ENCODE data around the gene HOXC10.

DNA sequence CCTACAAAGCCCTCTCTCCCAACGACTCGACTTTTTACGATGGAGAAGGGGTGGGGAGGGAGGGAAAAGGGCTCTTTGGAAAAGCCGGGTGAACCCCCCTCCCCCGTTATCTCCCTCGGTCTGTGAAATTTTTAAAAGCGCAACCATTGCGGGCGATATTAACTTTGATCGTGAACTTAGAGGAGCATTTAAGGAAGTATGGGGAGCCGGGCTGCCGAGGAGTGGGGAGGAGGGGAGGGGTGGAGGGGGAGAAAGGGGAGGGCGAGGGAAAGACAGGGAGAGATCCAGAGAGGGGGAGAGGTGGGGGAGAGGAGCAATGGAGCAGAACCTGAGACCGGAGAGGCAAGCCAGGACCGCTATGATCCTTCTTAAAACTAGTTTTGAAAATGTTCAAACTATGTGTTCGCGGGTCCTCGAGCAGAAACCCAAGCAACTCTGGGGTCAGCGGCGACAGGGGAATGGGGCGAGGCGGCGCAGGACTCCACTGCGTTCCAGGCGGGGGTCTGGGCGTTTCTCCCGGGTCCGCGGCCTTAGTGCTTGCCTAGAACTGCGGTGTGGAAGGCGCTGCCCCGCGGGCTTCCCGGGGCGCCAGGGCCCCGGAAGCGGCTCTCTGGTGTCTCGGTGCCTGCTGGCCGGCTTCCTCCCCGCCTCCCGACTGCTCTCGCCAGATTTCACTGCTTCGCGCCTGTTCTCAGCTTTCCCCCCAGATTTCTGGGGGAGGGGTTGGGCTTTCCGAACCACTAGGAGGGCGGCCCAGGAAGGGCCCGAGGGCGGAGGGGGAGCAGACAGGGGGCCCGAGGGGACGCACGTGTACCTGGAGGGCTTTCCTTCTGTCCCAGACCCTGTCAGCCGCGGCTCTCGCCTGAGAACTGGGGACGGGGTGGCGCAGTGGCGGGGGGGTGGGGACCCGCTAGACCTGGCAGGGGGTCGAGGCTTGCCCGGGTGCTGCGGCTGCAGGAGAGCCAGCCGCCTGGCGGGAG is 10.6 kb upstream of the HOXC10 start, which contains the start of gene HOTAIR:
- TF ChIP-seq POLR2AphosphoS5 (IDR thresholded peaks at IDR 0.05), result no peak
- no peak for TF ChIP-seq POLR2A (IDR thresholded peaks at IDR 0.05)

Measured in transverse colon (tissue), 3 donors.